IPS-18a (cell line): ENCODE results near the gene NEUROD2.

Source experiments
- H3K27ac ChIP-seq: one replicate; pipeline ENCODE4 v1.5.1; 2013; ENCODE audit warnings: low read length
- H3K27me3 ChIP-seq: one replicate; pipeline ENCODE4 v1.6.1; 2013; ENCODE audit warnings: mild to moderate bottlenecking, low read length; ENCODE audit not compliant: control insufficient read depth, insufficient read depth
- H3K36me3 ChIP-seq: one replicate; pipeline ENCODE4 v1.6.1; 2013; ENCODE audit warnings: low read depth, low read length; ENCODE audit not compliant: control insufficient read depth
- H3K4me1 ChIP-seq: one replicate; pipeline ENCODE4 v1.6.1; 2013; ENCODE audit warnings: low read depth, low read length; ENCODE audit not compliant: control insufficient read depth
- H3K4me3 ChIP-seq: one replicate; pipeline ENCODE4 v1.5.1; 2013; ENCODE audit warnings: low read length
- H3K9ac ChIP-seq: one replicate; pipeline ENCODE4 v1.6.1; 2013; ENCODE audit warnings: mild to moderate bottlenecking, low read length, moderate library complexity
- H3K9me3 ChIP-seq: one replicate; pipeline ENCODE4 v1.6.1; 2013; ENCODE audit warnings: low read depth, low read length; ENCODE audit not compliant: control insufficient read depth

NEUROD2 gene

DNA sequence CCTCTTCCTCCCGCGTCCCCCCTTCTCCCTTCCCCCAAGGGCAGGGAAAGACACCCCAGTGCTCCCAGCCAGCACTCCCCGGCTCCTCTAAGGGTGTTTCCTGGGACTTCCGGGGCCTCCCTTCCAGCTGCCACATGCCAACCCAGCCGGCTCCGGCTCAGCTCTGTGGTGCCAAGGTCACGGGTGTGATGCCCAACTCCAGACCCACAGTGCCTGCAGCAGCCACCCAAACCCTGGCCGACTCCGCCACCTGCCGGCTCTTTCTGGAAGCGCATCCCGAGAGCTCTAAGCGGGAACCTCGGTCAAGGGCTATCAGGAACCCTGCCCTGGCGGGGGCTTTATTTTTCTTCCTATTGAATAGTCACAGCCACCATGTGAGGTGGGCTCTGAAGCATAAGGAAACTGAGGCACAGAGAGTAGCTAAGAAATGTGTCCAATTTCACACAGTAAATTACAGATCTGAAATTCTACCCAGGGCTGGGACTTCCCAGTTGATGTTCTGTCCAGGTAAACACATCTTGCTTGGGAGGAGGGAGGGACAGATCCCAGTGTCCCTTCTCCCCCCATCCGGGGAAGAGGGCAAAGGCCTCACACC is 15.7 kb upstream of the NEUROD2 start:
- no peak overlapping the region for H3K27ac ChIP-seq
- H3K27me3 ChIP-seq: peaks cover 63% of the 10 kb centered on the region
- no peak overlapping the region for H3K9ac ChIP-seq
- no peaks in the 10 kb centered on the region for H3K36me3 ChIP-seq
- H3K4me3 ChIP-seq: no peak overlapping the region
- no peaks in the 10 kb centered on the region for H3K9me3 ChIP-seq
- H3K4me1 ChIP-seq: peaks cover 14% of the 10 kb centered on the region

DNA sequence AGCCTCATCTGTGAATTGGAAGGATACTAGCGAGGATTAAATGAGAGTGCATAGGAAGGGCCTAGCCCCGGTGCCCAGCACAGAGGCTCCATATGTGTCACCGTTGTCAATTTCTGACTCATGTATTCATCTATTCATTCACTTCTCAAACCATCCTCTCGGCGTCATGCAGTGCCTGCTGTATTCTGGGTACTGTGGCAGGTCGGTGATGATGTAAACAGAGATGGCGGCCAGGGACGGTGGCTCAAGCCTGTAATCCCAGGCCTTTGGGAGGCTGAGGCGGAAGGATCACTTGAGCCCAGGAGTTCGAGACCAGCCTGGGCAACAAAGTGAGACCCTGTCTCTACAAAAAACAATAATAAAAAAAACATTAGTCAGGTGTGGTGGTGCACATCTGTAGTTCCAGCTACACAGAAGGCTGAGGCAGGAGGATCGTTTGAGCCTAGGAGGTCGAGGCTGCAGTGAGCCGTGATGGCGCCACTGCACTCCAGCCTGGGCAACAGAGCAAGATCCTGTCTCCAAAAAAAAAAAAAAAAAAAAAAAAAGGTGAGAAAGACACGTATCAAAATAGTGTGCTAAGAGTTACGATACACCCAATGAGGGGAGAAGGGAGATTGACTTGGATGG is 14.8 kb upstream of the NEUROD2 start:
- Histone ChIP-seq H3K27ac (no peak overlapping the region), H3K4me3 (no peak overlapping the region), H3K4me1 (peaks cover 5% of the 10 kb centered on the region), H3K9ac (no peak overlapping the region), H3K27me3 (peaks cover 60% of the 10 kb centered on the region), H3K36me3 (no peaks in the 10 kb centered on the region), H3K9me3 (no peaks in the 10 kb centered on the region)

DNA sequence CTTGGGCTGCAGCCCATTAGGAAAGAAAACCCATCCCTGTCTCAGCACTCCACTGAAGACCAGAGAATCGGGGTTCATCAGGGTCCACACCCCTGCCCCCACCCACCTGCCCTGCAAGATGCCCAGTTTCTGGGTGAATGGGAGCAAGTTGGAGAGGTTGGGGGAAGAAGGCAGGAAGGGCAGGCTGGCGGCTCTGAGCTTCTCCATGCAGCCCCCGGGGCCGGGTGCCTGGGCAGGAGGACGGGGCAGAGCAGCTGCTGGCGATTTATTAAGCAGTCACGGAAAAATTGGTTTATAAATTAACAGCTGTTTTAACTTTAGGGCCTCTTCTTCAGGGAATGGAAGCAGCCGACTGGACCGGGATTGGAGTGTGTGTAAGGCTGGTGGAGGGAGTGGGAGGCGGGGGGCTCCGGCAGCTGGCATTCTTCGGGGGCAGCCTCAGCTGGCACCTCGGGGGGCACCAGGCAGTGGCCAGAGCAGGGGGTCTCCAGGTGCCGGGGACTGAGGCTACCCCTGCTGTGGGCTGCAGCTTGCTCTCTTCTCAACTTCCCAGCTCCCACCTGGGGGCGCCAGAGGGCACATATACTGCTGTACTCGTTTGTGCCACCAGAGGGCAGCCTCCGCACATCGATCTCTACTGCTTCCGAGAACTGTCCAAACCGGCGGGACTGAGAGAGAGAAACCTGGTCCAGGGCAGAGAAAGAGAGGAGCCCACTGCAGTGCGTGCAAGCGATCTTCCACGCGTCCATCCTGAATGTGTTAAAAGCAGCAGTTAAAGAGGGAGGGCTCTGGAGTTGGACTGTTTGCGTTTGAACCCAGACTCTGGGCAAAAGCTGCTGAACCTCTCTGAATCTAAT is 14.0 kb upstream of the NEUROD2 start:
- Histone ChIP-seq H3K27me3 (peaks cover 60% of the 10 kb centered on the region), H3K9ac (no peak overlapping the region), H3K4me3 (no peak overlapping the region), H3K9me3 (no peaks in the 10 kb centered on the region), H3K4me1 (peaks cover 5% of the 10 kb centered on the region), H3K36me3 (no peaks in the 10 kb centered on the region), H3K27ac (no peak overlapping the region)

DNA sequence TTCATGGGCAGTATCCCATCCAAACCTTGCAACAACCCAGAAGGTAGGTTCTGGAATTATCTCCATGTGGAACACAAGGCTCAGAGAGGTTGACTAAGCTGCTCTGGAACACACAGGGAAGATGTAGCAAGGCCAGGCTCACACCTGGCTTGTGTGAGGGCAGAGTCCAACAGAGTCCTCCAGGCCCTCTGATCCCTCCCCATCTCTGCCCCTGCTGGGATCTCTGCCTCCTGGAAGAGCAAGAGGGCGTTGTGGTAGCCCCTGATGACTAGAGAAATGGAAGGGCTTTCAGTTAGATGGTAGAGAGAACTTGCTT is 12.0 kb upstream of the NEUROD2 start:
- no peaks in the 10 kb centered on the region for H3K9me3 ChIP-seq
- H3K4me3 ChIP-seq: no peak overlapping the region
- H3K9ac ChIP-seq: no peak overlapping the region
- no peaks in the 10 kb centered on the region for H3K36me3 ChIP-seq
- H3K27me3 ChIP-seq: peaks cover 59% of the 10 kb centered on the region
- H3K4me1 ChIP-seq: peaks cover 3% of the 10 kb centered on the region
- no peak overlapping the region for H3K27ac ChIP-seq

DNA sequence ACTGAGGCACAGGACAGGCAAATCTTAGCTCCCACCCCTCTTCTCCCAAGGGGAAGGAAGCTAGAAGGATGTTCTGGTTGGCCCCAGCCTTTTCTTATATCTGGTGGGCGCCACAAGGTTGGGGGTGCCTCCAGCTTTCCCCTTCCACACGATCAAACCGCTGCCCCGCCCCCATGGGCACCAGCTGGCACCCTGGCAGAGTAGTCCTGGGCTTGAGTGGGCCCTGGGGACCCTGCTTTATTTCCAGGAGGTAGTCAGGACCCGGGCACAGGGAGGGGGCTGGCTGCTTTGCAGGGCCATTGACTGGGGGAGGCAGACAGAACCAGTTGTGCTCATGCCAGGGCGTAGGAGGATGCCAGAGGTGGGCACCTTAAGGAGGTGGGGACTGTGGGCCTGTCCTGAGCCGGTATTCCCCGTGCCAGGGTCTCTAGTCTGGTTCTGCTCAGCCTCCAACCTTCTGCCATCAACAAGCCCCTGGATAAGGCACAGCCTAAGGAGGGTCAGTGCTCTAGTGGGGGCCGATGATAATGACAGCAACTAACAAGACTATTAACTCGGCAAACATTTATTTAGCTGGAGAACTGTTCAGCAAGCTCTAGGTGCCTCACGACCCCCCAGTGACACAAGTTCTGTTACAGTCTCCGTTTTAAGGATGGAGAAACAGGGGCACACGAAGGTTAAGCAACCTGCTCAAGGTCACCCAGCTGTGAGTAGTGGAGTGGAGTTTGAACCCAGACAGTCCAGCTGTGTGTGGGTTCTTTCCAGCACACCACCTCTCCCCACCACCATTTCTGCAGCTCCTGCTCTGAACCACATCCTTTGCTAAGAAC is 11.5 kb upstream of the NEUROD2 start:
- H3K27me3 ChIP-seq: peaks cover 60% of the 10 kb centered on the region
- no peaks in the 10 kb centered on the region for H3K36me3 ChIP-seq
- peak overlapping the region; percentile 56 for H3K4me3 ChIP-seq
- H3K27ac ChIP-seq: no peak overlapping the region
- H3K4me1 ChIP-seq: peaks cover 3% of the 10 kb centered on the region
- H3K9me3 ChIP-seq: no peaks in the 10 kb centered on the region
- no peak overlapping the region for H3K9ac ChIP-seq

DNA sequence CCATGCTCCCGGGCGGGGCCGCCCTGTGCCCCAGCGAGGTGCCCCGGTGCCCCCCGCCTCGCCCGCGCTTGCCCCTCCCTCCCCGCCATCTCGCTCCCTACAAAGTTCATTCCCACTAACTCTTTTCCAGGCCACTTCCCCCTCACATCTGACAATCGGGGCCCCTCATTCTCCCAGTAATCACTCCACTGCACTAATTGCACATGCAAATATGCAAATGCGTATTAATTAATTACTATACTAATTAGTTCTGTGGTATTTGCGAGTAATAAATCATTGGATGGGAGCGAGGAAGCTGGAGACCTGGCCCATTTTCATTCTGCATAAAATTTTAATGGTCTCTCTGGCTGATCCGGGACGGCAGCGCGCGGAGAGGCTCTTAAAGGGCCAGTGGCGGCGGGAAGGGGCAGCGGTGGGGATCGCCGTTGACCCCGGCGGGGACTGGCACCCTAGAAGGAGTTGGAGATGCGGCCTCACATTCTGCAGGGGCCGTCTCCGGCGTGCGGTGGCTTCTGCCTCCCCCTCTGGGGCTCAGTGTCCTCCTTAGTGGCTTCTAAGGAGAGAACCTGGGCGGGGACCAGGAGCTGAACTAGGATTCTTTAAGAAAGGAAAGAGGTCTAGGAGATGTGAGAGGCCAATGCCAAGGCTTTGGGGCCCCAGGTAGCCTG is 10.7 kb upstream of the NEUROD2 start:
- Histone ChIP-seq H3K4me3 (peak overlapping the region; percentile 56), H3K9me3 (no peaks in the 10 kb centered on the region), H3K27me3 (peaks cover 62% of the 10 kb centered on the region), H3K27ac (no peak overlapping the region), H3K36me3 (no peaks in the 10 kb centered on the region), H3K4me1 (no peaks in the 10 kb centered on the region), H3K9ac (no peak overlapping the region)

DNA sequence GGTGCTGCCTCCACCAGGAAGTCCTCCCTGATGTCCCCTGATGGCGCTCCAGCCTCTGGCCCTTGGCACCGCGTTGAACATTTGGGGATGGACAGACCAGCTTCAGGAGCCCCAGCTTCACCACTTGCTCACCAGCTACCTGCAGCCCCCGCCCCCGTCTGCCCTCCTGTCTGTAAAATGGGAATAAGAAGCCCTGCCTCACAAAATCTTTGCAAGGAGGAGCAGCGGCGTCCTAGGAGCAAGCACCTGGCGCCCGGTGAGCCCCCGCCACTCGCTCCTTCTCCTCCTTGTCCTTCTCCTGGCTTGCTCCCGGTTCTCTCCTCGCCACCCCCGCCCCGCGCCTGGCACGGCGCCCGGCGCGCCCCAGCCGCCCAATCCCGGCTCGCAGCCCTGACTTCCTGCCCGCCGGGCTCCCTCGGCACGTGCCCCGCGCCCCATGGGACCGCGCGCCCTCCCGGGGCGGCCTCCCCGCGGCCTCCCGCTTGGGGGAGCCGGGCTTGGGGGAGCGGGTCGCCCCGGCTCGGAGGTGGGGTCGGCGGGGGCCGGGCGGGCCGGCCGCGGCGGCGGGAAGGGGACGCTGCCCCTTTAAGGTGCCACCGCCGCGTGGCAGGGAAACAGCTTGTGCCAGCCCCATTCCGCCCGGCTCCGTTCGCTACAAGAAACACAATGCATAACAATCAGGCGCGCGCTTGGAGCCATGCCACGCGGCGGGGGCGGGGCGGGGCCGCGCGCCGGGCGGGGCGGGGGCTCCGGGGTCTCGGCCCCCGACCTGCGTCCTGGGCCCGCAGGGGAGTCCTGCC is 9.9 kb upstream of the NEUROD2 start:
- H3K27me3 ChIP-seq: peaks cover 67% of the 10 kb centered on the region
- H3K4me1 ChIP-seq: no peaks in the 10 kb centered on the region
- H3K4me3 ChIP-seq: peak overlapping the region; percentile 56
- no peaks in the 10 kb centered on the region for H3K36me3 ChIP-seq
- no peak overlapping the region for H3K27ac ChIP-seq
- no peaks in the 10 kb centered on the region for H3K9me3 ChIP-seq
- H3K9ac ChIP-seq: no peak overlapping the region

DNA sequence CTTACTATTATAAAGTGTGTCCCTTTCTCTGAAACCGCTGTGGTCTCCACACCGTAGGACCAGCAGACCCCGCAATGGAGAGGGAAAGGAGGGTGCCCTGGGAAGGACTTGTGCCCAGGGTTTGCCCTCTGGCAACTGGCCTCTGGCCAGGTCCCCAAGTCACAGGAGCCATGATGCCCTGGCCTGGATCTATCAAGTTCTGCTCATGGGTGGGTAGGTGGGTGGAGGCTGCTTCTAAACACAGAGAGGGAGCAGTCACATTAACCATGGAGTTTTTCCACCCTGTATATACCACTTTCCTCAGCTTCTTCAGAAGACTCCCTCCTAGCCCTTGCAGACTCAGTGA is 9.4 kb upstream of the NEUROD2 start:
- peaks cover 71% of the 10 kb centered on the region for H3K27me3 ChIP-seq
- H3K9ac ChIP-seq: no peak overlapping the region

DNA sequence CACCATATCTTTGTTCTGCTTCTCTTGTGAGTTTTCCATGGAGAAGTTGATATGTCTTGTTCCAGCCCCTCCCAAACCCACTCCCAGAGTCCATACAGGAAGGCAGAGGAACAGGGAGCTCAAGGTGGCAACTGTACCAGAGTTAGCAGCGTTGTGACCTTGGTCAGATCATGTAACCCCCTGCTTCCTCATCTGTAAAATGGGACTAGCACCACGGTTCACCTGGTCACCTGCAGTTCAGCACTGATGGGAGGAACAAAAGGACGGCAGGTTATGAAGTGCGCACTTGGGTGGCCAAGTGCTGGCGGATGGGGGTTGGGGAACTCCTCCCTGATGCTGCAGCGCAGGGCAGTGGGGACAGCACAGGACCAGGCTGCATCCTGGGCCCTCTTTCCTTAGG is 7.7 kb upstream of the NEUROD2 start:
- no peak overlapping the region for H3K4me3 ChIP-seq
- no peaks in the 10 kb centered on the region for H3K36me3 ChIP-seq
- H3K4me1 ChIP-seq: no peaks in the 10 kb centered on the region
- no peaks in the 10 kb centered on the region for H3K9me3 ChIP-seq
- no peak overlapping the region for H3K27ac ChIP-seq
- H3K27me3 ChIP-seq: peaks cover 86% of the 10 kb centered on the region
- H3K9ac ChIP-seq: no peak overlapping the region

More for the DNA sequence above, 9.4 kb upstream of the NEUROD2 start:
- Histone ChIP-seq H3K9me3 (no peaks in the 10 kb centered on the region), H3K36me3 (no peaks in the 10 kb centered on the region), H3K27ac (no peak overlapping the region), H3K4me3 (peak overlapping the region; percentile 15), H3K4me1 (no peaks in the 10 kb centered on the region)

DNA sequence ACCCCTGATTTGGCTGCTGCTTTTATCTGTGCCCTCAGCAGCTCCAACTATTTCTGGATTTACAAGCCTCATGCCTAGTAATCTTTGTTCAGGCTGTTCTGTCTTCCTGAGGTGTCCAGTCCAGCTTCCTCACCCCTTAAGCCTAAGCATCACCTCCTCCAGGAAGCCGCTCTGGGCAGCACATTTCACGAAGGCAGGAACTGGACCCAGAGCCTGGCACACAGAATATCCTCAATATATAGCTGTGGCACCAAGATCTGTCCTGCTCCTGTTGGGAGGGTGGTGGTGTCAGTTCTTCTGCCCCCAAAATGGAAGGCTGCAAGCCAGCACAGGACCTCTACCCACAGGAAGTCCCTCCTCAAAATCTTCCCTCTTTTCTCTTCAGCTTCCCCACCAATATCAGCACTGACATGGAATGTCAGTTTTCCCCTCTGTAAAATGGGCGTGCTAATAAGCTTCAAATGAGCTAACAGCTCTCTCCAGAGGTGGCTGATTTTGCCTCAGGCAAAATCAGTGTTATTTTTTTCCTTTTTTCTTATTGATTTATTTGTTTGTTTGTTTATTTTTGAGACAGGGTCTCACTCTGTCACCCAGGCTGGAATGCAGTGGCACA is 6.9 kb upstream of the NEUROD2 start:
- no peaks in the 10 kb centered on the region for H3K36me3 ChIP-seq
- H3K4me3 ChIP-seq: no peak overlapping the region
- H3K4me1 ChIP-seq: no peaks in the 10 kb centered on the region
- H3K27me3 ChIP-seq: peaks cover 91% of the 10 kb centered on the region
- no peak overlapping the region for H3K9ac ChIP-seq
- H3K9me3 ChIP-seq: no peaks in the 10 kb centered on the region
- H3K27ac ChIP-seq: no peak overlapping the region
